HepG2 (cell line): ENCODE results near the gene PCGF2. TPM values are rescaled to one million over a fixed set of nuclear protein-coding genes. Genes with fewer than 3 reads are reported as not detected.

Experiments used
- ARID2 ChIP-seq: sonication (generic); formaldehyde crosslinking; IDR thresholded peaks from 2 replicates; pipeline ENCODE4 v1.8.1; 2022; ENCODE audit warnings: mild to moderate bottlenecking, missing genetic modification reagents, borderline replicate concordance
- ARID4A ChIP-seq: sonication (generic); formaldehyde crosslinking; IDR thresholded peaks from 2 replicates; pipeline ENCODE4 v1.5.0; 2020; ENCODE audit warnings: mild to moderate bottlenecking, missing genetic modification reagents, borderline replicate concordance
- DBP ChIP-seq: sonication (generic); formaldehyde crosslinking; IDR thresholded peaks from 2 replicates; pipeline ENCODE4 v1.4.0; 2020; ENCODE audit warnings: missing genetic modification reagents; ENCODE audit errors: not compliant biosample characterization
- HMGXB3 ChIP-seq: sonication (generic); formaldehyde crosslinking; IDR thresholded peaks from 2 replicates; pipeline ENCODE4 v1.4.0; 2020; ENCODE audit warnings: missing genetic modification reagents, borderline replicate concordance
- HOXA7 ChIP-seq: sonication (generic); formaldehyde crosslinking; IDR thresholded peaks from 2 replicates; pipeline ENCODE4 v1.8.1; 2022; ENCODE audit warnings: mild to moderate bottlenecking, missing genetic modification reagents, moderate library complexity
- ISL2 ChIP-seq: sonication (generic); formaldehyde crosslinking; IDR thresholded peaks from 2 replicates; pipeline ENCODE4 v1.5.0; 2020; ENCODE audit warnings: missing genetic modification reagents
- JUN ChIP-seq: sonication (generic); formaldehyde crosslinking; IDR thresholded peaks from 2 replicates; pipeline ENCODE4 v1.4.0; 2020; ENCODE audit warnings: mild to moderate bottlenecking, missing genetic modification reagents
- KDM5B ChIP-seq: sonication (generic); formaldehyde crosslinking; IDR thresholded peaks from 2 replicates; pipeline ENCODE4 v1.4.0; 2020; ENCODE audit warnings: missing genetic modification reagents, mild to moderate bottlenecking, borderline replicate concordance
- MED8 ChIP-seq: sonication (generic); formaldehyde crosslinking; IDR thresholded peaks from 2 replicates; pipeline ENCODE4 v1.8.1; 2023; ENCODE audit warnings: mild to moderate bottlenecking, missing genetic modification reagents; ENCODE audit not compliant: insufficient replicate concordance
- NR2C2 ChIP-seq: sonication (generic); formaldehyde crosslinking; IDR thresholded peaks from 2 replicates; pipeline ENCODE4 v1.4.0; 2020; ENCODE audit warnings: missing genetic modification reagents, mild to moderate bottlenecking, moderate library complexity, borderline replicate concordance
- SOX13 ChIP-seq, 3 experiments: fragments of 450-650 bp in 1 of 3; sonication (generic) in 1 of 3; formaldehyde crosslinking in 1 of 3; IDR thresholded peaks in 2 of 3; conservative IDR thresholded peaks in 1 of 3; 2 replicates each; pipeline versions ENCODE4 v1.5.0 to v1.6.1; 2016 to 2020; ENCODE audit warnings: antibody characterized with exemption in 1 of 3, mild to moderate bottlenecking in 1 of 3, missing compliant biosample characterization in 1 of 3, missing genetic modification reagents in 1 of 3, moderate library complexity in 1 of 3
- TP53 ChIP-seq: sonication (generic); formaldehyde crosslinking; conservative IDR thresholded peaks from 2 replicates; pipeline ENCODE4 v1.4.0; 2020; ENCODE audit warnings: missing genetic modification reagents
- TRIM22 ChIP-seq: fragments of 450-650 bp; IDR thresholded peaks from 2 replicates; pipeline ENCODE4 v1.6.1; 2017
- ZNF562 ChIP-seq: sonication (generic); formaldehyde crosslinking; IDR thresholded peaks from 2 replicates; pipeline ENCODE4 v1.8.0; 2022; ENCODE audit warnings: missing genetic modification reagents, borderline replicate concordance
- ZNF619 ChIP-seq: sonication (generic); formaldehyde crosslinking; IDR thresholded peaks from 2 replicates; pipeline ENCODE4 v1.4.0; 2020; ENCODE audit warnings: mild to moderate bottlenecking, missing genetic modification reagents
- ZNF724P ChIP-seq: sonication (generic); formaldehyde crosslinking; IDR thresholded peaks from 2 replicates; pipeline ENCODE4 v1.8.0; 2022; ENCODE audit warnings: missing genetic modification reagents, borderline replicate concordance
- polyA plus RNA-seq, 8 experiments: library from polyadenylated mRNA; depleted of rRNA in 3 of 8; stranded (reverse) in 7 of 8; unstranded in 1 of 8; fragments of >200 nt; fragmentation: Illumina TruSeq in 4 of 8; extraction: Trizol in 4 of 8; gene quantifications; 2 replicates each; pipeline versions ENCODE4 v1.2.1 to v1.2.3, GENCODE V29; 2011 to 2016; ENCODE audit warnings: low read depth in 4 of 8, missing spikeins in 1 of 8, mixed read lengths in 1 of 8; ENCODE audit not compliant: insufficient read depth in 1 of 8
- total RNA-seq, 5 experiments: library from RNA; depleted of rRNA; stranded (reverse); fragments of >200 nt; fragmentation: Illumina TruSeq; extraction: Trizol; gene quantifications; 2 replicates each; pipeline ENCODE4 v1.2.3, GENCODE V29; 2016; ENCODE audit warnings: low read depth in 1 of 5

Gene PCGF2
- total and polyA plus RNA-seq, 2 of the 13 experiments (the other 11 are each of a cell fraction or from before 2014, with no cell fraction given) = 11.6 to 29.4 TPM

GRCh38 chr17:38702166-38702915, 45.8 kb downstream of the PCGF2 start (continued):
- no peak; the same call in 1 of the 2 replicates for TF ChIP-seq ZNF619
- TF ChIP-seq TRIM22 = no peak
- TF ChIP-seq DBP = no peak
- peak; percentile 74; the same call in 1 of the 2 replicates for TF ChIP-seq KDM5B (CRISPR knock-in tag)
- peak; percentile 79; the same call in 1 of the 2 replicates for TF ChIP-seq ZNF562 (CRISPR knock-in tag)
- peak; percentile 38; the same call in 1 of the 2 replicates for TF ChIP-seq SOX13 (IDR thresholded peaks at IDR 0.05)
- TF ChIP-seq SOX13 (CRISPR knock-in tag; conservative IDR thresholded peaks at IDR 0.05 in 1 of 2, IDR thresholded peaks at IDR 0.05 in 1 of 2) = peak; percentile 26 to 48; a peak in 2 of 4 replicates
- TF ChIP-seq ZNF724P (CRISPR knock-in tag) = peak; percentile 1; the same call in 1 of the 2 replicates
- peak; percentile 55; the same call in 1 of the 2 replicates for TF ChIP-seq TP53 (CRISPR knock-in tag)
- TF ChIP-seq ARID2 = no peak
- peak; percentile 95 for TF ChIP-seq NR2C2
- TF ChIP-seq ISL2 (CRISPR knock-in tag) = peak; percentile 30; the same call in 1 of the 2 replicates
- no peak for TF ChIP-seq JUN (CRISPR knock-in tag)
- TF ChIP-seq ARID4A (CRISPR knock-in tag) = peak; percentile 54; the same call in 1 of the 2 replicates
- peak; percentile 98 for TF ChIP-seq MED8 (CRISPR knock-in tag)
- TF ChIP-seq HOXA7 (CRISPR knock-in tag) = no peak
- 0 out of 2 replicates have a peak, but pooled peaks have one; percentile 43 for TF ChIP-seq HMGXB3 (CRISPR knock-in tag)
